HEK293T (cell line): ENCODE results near the gene SCLT1.

Experiments
- ELF4 ChIP-seq: fragments of 450-650 bp; IDR thresholded peaks from 2 replicates; pipeline ENCODE4 v1.6.1; 2017; ENCODE audit warnings: antibody characterized with exemption
- SUZ12 ChIP-seq: fragments of 450-650 bp; IDR thresholded peaks from 2 replicates; pipeline ENCODE4 v1.6.1; 2016; ENCODE audit warnings: mild to moderate bottlenecking

- TF ChIP-seq ELF4 (no peak), SUZ12 (no peak)
These were observed 251.9 kb downstream of the SCLT1 start for GRCh38 chr4:128841402-128841801.
